Kidney (tissue), 14 donors: ENCODE data around the gene TENM4. TPM values are rescaled to one million over a fixed set of nuclear protein-coding genes. Genes with fewer than 3 reads are reported as not detected.

Experiments
- DNase-seq, 5 donors: peaks; one replicate each; pipeline ENCODE4 v3.0.0-alpha.2; 2013 to 2020
- FAIRE-seq: peaks from 2 replicates; lab custom pipeline; 2012; peaks lifted over from hg19 to GRCh38; lab: Jason Lieb, UNC
- H3K27ac ChIP-seq, 2 donors: one replicate each; pipeline ENCODE4 v1.7.0; 2013; ENCODE audit warnings: low read depth in 2 of 2, low read length in 2 of 2, inconsistent platforms in 1 of 2
- H3K27me3 ChIP-seq: one replicate; pipeline ENCODE4 v1.7.1; 2013; ENCODE audit warnings: low read length, inconsistent platforms; ENCODE audit not compliant: control insufficient read depth, insufficient read depth
- H3K36me3 ChIP-seq, 3 donors: one replicate each; pipeline versions ENCODE4 v1.7.0 to v1.7.1; 2013; ENCODE audit warnings: low read length in 3 of 3, control low read depth in 1 of 3, inconsistent platforms in 1 of 3; ENCODE audit not compliant: insufficient read depth in 3 of 3, control insufficient read depth in 2 of 3
- H3K4me1 ChIP-seq, 3 donors: one replicate each; pipeline versions ENCODE4 v1.7.0 to v1.7.1; 2013; ENCODE audit warnings: low read length in 3 of 3, inconsistent platforms in 1 of 3, low read depth in 1 of 3; ENCODE audit not compliant: control insufficient read depth in 2 of 3, insufficient read depth in 2 of 3
- H3K4me3 ChIP-seq, 3 donors: one replicate each; pipeline versions ENCODE4 v1.7.0 to v1.8.1; 2013; ENCODE audit warnings: low read length in 3 of 3, control low read depth in 1 of 3, inconsistent platforms in 1 of 3
- H3K9ac ChIP-seq, 3 donors: one replicate each; pipeline versions ENCODE4 v1.7.0 to v1.7.1; 2013; ENCODE audit warnings: low read length in 3 of 3, control low read depth in 1 of 3, inconsistent platforms in 1 of 3
- H3K9me3 ChIP-seq, 3 donors: one replicate each; pipeline versions ENCODE4 v1.7.0 to v1.7.1; 2013; ENCODE audit warnings: low read length in 3 of 3, control low read depth in 1 of 3, inconsistent platforms in 1 of 3; ENCODE audit not compliant: control insufficient read depth in 2 of 3, insufficient read depth in 1 of 3
- intact Hi-C: fragments of 100-400 bp; cut with DNase I; formaldehyde crosslinking; loops from one replicate; pipeline ENCODE4 v1.11.1; 2022
- polyA plus RNA-seq: library from polyadenylated mRNA; stranded (reverse); fragments of 350-450 nt; fragmentation: Illumina TruSeq; extraction: RNeasy Lipid Tissue Mini Kit (QIAGEN cat#74804); gene quantifications from one replicate; pipeline ENCODE4 v1.2.3, GENCODE V29; 2014; ENCODE audit warnings: low read depth, low replicate concordance; ENCODE audit not compliant: insufficient read depth
- total RNA-seq: library from RNA; stranded (reverse); fragmentation: NEBNext Ultra II Directional; extraction: Animal tissue kit (Norgen Biotek cat#: 25700); gene quantifications from one replicate; pipeline ENCODE4 v1.2.1, GENCODE V29; 2021
- TF ChIP-seq, protein P1 (sequence below): IDR thresholded peaks from 3 replicates; pipeline ENCODE4 v1.5.1; 2012; ENCODE audit warnings: mild to moderate bottlenecking, moderate library complexity, borderline replicate concordance; ENCODE audit not compliant: insufficient read depth; ENCODE audit errors: extremely low read depth
- donor health status: control.
- donor health status: control.
- donor health status: control.
- donor health status: control.
- donor health status: control.
- donor health status: DM: yes; HTN: yes; CAD: no.
- donor health status: Normal renal cell carcinoma (clear cell type).

TENM4 gene
- total and polyA plus RNA-seq, 2 donors from 2014 or later, result 0.34 to 31.0 TPM

- Histone ChIP-seq H3K4me3 (no peak overlapping the region), H3K36me3 (no peaks in the 10 kb centered on the region), H3K9me3 (peaks cover 0 to 8% (median 0%) of the 10 kb centered on the region in 3 donors), H3K27ac (no peak overlapping the region), H3K9ac (no peak overlapping the region), H3K4me1 (no peaks in the 10 kb centered on the region), H3K27me3 (no peaks in the 10 kb centered on the region)
- no peak for DNase-seq
- no peak for FAIRE-seq
- intact Hi-C loops, result no loop called here
- TF ChIP-seq, protein P1, sequence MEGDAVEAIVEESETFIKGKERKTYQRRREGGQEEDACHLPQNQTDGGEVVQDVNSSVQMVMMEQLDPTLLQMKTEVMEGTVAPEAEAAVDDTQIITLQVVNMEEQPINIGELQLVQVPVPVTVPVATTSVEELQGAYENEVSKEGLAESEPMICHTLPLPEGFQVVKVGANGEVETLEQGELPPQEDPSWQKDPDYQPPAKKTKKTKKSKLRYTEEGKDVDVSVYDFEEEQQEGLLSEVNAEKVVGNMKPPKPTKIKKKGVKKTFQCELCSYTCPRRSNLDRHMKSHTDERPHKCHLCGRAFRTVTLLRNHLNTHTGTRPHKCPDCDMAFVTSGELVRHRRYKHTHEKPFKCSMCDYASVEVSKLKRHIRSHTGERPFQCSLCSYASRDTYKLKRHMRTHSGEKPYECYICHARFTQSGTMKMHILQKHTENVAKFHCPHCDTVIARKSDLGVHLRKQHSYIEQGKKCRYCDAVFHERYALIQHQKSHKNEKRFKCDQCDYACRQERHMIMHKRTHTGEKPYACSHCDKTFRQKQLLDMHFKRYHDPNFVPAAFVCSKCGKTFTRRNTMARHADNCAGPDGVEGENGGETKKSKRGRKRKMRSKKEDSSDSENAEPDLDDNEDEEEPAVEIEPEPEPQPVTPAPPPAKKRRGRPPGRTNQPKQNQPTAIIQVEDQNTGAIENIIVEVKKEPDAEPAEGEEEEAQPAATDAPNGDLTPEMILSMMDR, result no peak
Measured at GRCh38 chr11:78633516-78634310, 807.1 kb downstream of the TENM4 start.

- no peaks in the 10 kb centered on the region for H3K27me3 ChIP-seq
- no peak overlapping the region for H3K4me3 ChIP-seq
- no peak overlapping the region for H3K9ac ChIP-seq
- TF ChIP-seq, protein P1, result no peak
- H3K27ac ChIP-seq, result no peak overlapping the region
- DNase-seq, result no peak
- no peaks in the 10 kb centered on the region for H3K36me3 ChIP-seq
- H3K9me3 ChIP-seq, result peaks cover 0 to 8% (median 0%) of the 10 kb centered on the region in 3 donors
- intact Hi-C loops, result no loop called here
- H3K4me1 ChIP-seq, result no peaks in the 10 kb centered on the region
- no peak for FAIRE-seq
Measured at GRCh38 chr11:78630561-78631303, 810.1 kb downstream of the TENM4 start.

GRCh38 chr11:78630155-78630554 is 810.7 kb downstream of the TENM4 start:
- H3K27me3 ChIP-seq, result no peaks in the 10 kb centered on the region
- intact Hi-C loops, result no loop called here
- no peak for FAIRE-seq
- no peak overlapping the region for H3K27ac ChIP-seq
- peaks cover 0 to 8% (median 0%) of the 10 kb centered on the region in 3 donors for H3K9me3 ChIP-seq
- H3K9ac ChIP-seq, result no peak overlapping the region
- H3K4me3 ChIP-seq, result no peak overlapping the region
- no peaks in the 10 kb centered on the region for H3K36me3 ChIP-seq
- TF ChIP-seq, protein P1, result no peak
- H3K4me1 ChIP-seq, result no peaks in the 10 kb centered on the region
- DNase-seq, result no peak
